K562 treated with DMSO at 1 percent for 4 hours (cell line): Measurements from ENCODE around the gene FBXL13. TPM values are rescaled to one million over a fixed set of nuclear protein-coding genes. Genes with fewer than 3 reads are reported as not detected.

Experiments used
- total RNA-seq: library from RNA; unstranded; fragments of 300-600 nt; gene quantifications from 2 replicates; pipeline ENCODE4 v1.2.3, GENCODE V29; 2022; ENCODE audit not compliant: insufficient read depth

FBXL13 gene
- 12.6 and 28.0 TPM in 2 replicates for total RNA-seq

DNA sequence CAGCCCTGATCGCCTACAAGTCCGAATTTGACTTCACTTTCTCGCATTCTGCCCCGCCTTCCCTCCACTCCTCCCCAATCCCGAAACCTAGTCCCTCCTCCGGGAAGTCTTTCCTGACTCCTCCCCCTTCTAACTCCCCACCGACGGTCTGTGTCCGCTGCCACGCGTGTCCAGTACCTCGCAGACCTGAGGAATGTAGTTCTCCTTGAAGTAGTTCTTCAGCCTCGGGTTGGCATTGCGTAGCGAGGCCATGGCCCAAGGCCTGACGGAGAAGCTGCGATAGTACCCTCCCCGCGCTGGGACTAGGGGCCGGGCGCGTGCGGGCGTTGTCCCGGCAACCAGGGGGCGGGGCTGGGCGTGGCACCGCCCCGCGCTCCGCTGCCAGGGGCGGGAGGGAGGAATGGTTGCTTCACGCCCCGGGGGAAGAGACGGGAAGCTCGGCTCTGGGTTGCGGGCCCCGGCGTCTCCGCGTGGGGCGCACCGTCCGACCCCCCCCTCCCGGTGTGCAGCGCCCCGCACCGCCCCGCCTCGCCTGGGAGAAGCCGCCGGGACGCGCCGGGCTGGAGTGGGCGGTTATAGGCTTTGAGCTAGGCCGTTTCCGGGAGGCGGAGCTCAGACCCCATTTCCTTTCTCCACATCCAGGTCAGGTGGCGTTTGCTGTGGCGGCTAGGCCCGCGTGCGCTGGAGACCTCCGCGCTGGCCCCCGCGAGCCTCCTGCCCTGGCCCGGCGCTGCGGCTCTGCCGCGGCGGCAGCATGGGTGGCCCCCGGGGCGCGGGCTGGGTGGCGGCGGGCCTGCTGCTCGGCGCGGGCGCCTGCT, at the start of gene FBXL13, which contains the start of gene ARMC10:
Gene FBXL13, minus strand, starts transcription at position 278 of the 818 bp plus-strand sequence.
Gene ARMC10, plus strand, starts transcription at position 622 of the 818 bp plus-strand sequence. Its CDS starts 133 bp downstream, at position 755.

DNA sequence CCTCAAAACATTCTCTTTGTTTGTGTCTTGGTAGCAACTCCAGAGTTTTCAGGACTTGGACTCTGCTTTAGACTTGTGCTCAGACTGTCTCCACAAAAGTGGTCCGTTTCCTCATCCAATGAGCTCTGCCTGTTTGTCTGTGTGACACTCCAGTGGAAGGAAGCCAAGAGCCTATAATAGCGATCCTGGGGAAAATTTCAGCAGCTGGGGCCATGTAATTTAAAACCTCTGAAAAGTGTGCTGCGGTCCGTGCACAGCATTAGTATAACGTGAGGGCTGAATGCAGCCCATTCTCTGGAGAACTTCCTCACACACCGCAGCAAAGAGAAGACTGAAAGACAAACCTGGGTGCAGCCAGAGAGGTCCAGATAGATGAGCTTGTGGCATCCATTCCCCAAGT, 161.9 kb downstream of the FBXL13 start, which contains the start of gene LRRC17:
Gene LRRC17, plus strand, starts transcription at position 259 of the 400 bp plus-strand sequence. CDS start 20,914 bp downstream, outside the sequence.

Other genes with a start within 250 kb of the FBXL13 start
- not detected in 2 replicates for gene LRRC17, start 161.8 kb downstream of the FBXL13 start, total RNA-seq
- gene ARMC10, start 344 bp upstream of the FBXL13 start, total RNA-seq = 28.4 and 35.9 TPM in 2 replicates
- 3.4 and 5.2 TPM in 2 replicates for gene NAPEPLD, start 74.3 kb upstream of the FBXL13 start, total RNA-seq
- gene PMPCB, start 222.6 kb upstream of the FBXL13 start, total RNA-seq = 92.7 and 96.7 TPM in 2 replicates